Measurements from ENCODE around the gene ANKRD13C.

The ANKRD13C gene

DNA sequence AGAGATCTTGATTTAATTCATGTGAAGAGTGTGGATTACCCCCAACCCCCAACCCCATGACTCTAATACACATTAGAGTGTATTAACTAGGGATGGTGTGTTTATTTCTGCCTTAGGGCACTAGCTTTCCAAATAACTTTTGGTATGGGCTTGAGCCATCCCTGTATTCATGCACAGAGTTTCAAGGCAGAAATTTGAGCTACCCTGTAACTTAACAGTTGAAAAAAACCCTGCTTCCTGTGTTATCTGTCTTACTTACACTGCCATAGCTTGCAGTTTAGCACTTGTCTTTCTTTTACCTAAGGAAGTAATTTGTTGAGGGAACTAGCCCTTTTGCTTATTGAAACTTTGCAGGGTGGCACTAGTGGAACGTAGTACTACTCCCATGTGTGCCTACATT, 127.1 kb downstream of the ANKRD13C start:
- H3K9me3 Mint-ChIP-seq, result no peaks in the 10 kb centered on the region
- peaks cover 40% of the 10 kb centered on the region for H3K4me1 Mint-ChIP-seq
- DNase-seq, result no peak
- TF ChIP-seq, protein P1, sequence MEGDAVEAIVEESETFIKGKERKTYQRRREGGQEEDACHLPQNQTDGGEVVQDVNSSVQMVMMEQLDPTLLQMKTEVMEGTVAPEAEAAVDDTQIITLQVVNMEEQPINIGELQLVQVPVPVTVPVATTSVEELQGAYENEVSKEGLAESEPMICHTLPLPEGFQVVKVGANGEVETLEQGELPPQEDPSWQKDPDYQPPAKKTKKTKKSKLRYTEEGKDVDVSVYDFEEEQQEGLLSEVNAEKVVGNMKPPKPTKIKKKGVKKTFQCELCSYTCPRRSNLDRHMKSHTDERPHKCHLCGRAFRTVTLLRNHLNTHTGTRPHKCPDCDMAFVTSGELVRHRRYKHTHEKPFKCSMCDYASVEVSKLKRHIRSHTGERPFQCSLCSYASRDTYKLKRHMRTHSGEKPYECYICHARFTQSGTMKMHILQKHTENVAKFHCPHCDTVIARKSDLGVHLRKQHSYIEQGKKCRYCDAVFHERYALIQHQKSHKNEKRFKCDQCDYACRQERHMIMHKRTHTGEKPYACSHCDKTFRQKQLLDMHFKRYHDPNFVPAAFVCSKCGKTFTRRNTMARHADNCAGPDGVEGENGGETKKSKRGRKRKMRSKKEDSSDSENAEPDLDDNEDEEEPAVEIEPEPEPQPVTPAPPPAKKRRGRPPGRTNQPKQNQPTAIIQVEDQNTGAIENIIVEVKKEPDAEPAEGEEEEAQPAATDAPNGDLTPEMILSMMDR (IDR thresholded peaks at IDR 0.05), result no peak
- peaks cover 48% of the 10 kb centered on the region for H3K36me3 Mint-ChIP-seq (ENCODE audit: low read depth)
- H3K27me3 Mint-ChIP-seq (ENCODE audit: low read depth, poor library complexity), result no peaks in the 10 kb centered on the region
- peak overlapping the region; percentile 57 for H3K27ac Mint-ChIP-seq
- no peak overlapping the region for H3K4me3 Mint-ChIP-seq

DNA sequence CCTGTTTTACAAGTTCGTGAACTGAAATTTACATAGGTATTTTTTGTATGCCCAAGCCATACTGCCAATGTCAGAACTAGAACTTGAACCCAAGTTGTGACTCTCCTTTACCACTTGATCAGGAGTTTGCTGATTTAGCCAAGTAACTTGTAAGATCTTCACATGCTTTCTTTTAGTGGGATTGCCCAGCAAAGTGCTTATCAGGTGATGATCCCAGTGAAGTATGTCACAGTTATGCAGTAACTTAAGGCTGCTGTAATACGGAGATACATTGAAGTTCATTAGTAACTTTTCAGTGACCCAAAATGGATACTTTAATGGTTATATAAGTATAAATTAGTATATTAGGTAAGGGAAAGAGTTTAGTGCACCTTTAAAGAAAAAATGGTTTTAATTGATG, 129.6 kb downstream of the ANKRD13C start:
- Mint-ChIP-seq H3K36me3 (ENCODE audit: low read depth) (peaks cover 26% of the 10 kb centered on the region), H3K4me3 (no peak overlapping the region), H3K27me3 (ENCODE audit: low read depth, poor library complexity) (no peaks in the 10 kb centered on the region), H3K9me3 (no peaks in the 10 kb centered on the region), H3K4me1 (peaks cover 54% of the 10 kb centered on the region), H3K27ac (no peak overlapping the region)
- TF ChIP-seq, protein P1 (IDR thresholded peaks at IDR 0.05), result no peak
- no peak for DNase-seq

DNA sequence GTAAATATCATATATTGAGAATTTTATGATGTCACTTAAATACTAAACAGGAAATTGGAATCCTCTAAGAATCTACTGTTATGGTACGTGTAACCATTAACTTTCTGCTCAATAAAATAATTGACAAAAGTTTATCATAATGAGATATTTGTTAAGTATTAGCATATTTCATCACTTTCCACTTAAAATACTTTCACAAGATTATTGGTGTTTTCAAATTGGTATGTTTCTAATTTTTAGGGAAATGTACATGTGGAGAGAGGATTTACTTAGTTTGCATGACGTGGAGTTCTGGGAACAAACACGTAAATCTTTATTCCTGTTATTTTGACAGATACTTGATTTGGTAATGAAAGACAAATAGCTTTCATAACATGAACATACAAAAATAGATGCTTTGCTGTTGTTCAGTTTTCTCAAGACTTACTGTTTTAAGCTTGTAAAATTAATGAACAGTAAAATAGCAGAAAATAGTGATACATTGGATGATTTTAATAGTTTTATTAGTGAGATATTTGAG, 131.7 kb downstream of the ANKRD13C start:
- Mint-ChIP-seq H3K27ac (peak overlapping the region; percentile 100), H3K4me3 (peak overlapping the region; percentile 96), H3K9me3 (no peaks in the 10 kb centered on the region), H3K27me3 (ENCODE audit: low read depth, poor library complexity) (no peaks in the 10 kb centered on the region), H3K36me3 (ENCODE audit: low read depth) (peaks cover 15% of the 10 kb centered on the region), H3K4me1 (peaks cover 56% of the 10 kb centered on the region)
- no peak for DNase-seq
- TF ChIP-seq, protein P1 (IDR thresholded peaks at IDR 0.05), result no peak

DNA sequence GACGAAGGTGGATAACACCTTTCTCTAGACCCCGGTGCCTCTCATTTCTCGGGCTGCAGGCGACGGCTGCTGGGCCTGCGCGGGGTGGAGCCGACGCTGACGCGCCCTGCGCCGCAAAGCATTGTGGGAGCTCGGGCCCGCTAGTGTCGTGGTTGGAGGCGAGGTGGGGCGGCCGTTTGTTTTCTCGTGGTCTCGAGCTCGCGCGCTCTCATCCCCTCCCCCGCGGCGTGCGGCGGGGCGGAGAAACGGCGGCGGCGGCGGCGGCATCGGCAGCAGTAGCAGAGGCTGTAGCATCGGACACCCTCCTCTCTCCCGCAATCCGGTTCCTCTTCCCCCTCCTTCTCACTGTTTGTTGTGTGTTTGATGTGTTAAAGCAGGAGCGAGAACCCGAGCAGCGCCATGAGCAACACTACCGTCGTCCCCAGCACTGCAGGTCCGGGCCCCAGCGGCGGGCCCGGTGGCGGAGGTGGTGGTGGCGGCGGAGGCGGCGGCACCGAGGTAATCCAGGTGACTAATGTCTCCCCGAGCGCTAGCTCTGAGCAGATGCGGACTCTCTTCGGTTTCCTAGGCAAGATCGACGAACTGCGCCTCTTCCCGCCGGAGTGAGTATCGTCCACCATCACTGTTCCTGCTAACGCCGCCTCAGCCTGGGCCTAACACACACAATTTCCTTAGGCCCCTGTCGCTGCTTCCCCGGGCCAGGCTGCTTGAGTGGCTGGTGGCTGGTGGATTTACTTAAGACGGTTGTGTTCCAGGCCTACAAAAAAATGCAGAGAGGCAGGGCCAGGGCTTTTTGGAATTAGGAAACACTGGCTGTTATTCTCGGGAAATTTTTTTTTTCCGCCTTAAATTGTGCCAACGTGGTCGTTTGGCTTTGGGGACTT, 133.0 kb downstream of the ANKRD13C start, which contains the start of gene SRSF11:
Gene SRSF11 (plus strand): TSS at position 143 of the 884 bp plus-strand sequence. CDS start 257 bp downstream, at position 400.
- no peaks in the 10 kb centered on the region for H3K9me3 Mint-ChIP-seq
- TF ChIP-seq, protein P1 (IDR thresholded peaks at IDR 0.05), result no peak
- H3K36me3 Mint-ChIP-seq (ENCODE audit: low read depth), result peaks cover 15% of the 10 kb centered on the region
- H3K4me1 Mint-ChIP-seq, result peaks cover 43% of the 10 kb centered on the region
- peak within 1 kb of the TSS; percentile 96 for H3K4me3 Mint-ChIP-seq
- DNase-seq, result peak; percentile 99
- H3K27me3 Mint-ChIP-seq (ENCODE audit: low read depth, poor library complexity), result no peaks in the 10 kb centered on the region
- peak within 1 kb of the TSS; percentile 100 for H3K27ac Mint-ChIP-seq

DNA sequence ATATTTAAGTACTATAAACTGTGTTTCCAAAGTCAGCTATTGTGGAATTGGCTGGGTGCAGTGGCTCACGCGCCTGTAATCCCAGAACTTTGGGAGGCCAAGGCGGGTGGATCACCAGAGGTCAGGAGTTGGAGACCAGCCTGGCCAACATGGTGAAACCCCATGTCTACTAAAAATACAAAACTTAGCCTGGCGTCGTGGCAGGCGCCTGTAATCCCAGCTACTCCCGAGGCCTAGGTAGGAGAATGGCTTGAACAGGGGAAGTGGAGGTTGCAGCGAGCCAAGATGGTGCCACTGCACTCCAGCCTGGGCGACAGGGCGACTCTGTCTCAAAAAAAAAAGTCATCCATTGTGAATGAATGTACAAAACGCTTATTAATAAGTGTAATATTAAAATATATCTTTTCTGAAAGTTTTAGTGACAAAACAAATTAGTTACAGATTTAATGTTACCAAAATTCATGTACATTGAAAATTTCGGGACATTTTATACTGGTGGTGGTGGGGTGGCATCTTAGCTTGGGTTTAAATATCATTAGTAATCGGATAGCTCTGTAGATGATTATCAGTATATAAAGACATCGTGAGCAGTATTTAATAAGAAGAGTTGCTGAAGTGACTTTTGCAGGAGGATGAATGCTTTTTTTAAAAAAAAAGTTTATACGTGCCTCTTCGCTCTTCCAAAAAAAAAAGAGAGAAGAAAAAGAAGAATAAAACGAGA, 133.8 kb downstream of the ANKRD13C start:
- Mint-ChIP-seq H3K4me1 (peaks cover 41% of the 10 kb centered on the region), H3K9me3 (no peaks in the 10 kb centered on the region), H3K4me3 (peak overlapping the region; percentile 96), H3K27me3 (ENCODE audit: low read depth, poor library complexity) (no peaks in the 10 kb centered on the region), H3K27ac (peak overlapping the region; percentile 100), H3K36me3 (ENCODE audit: low read depth) (peaks cover 21% of the 10 kb centered on the region)
- DNase-seq, result no peak
- TF ChIP-seq, protein P1 (IDR thresholded peaks at IDR 0.05), result no peak
